Testis (tissue), 3 donors: Measurements from ENCODE around the gene AFF1. TPM values are rescaled to one million over a fixed set of nuclear protein-coding genes. Genes with fewer than 3 reads are reported as not detected.

Experiments
- DNase-seq: peaks from one replicate; pipeline ENCODE4 v3.0.0-alpha.2; 2019
- H3K27ac ChIP-seq, 2 donors: fragments of 200-600 bp; sonication (generic); one replicate each; pipeline ENCODE4 v1.5.1; 2019
- H3K27me3 ChIP-seq: fragments of 200-600 bp; sonication (generic); one replicate; pipeline ENCODE4 v1.5.1; 2019
- H3K36me3 ChIP-seq: fragments of 200-600 bp; sonication (generic); one replicate; pipeline ENCODE4 v1.5.1; 2017; ENCODE audit warnings: low read depth; ENCODE audit errors: missing control alignments
- H3K4me1 ChIP-seq: fragments of 200-600 bp; sonication (generic); one replicate; pipeline ENCODE4 v1.5.1; 2019
- H3K4me3 ChIP-seq, 2 donors: fragments of 200-600 bp; sonication (generic); one replicate each; pipeline ENCODE4 v1.5.1; 2017 to 2019
- H3K9me3 ChIP-seq: fragments of 200-600 bp; sonication (generic); one replicate; pipeline ENCODE4 v1.5.1; 2017
- CTCF ChIP-seq, 3 experiments: fragments of 450-650 bp in 2 of 3; fragments of 200-600 bp in 1 of 3; sonication (generic) in 1 of 3; IDR thresholded peaks; one replicate each; pipeline ENCODE4 v1.5.1; 2016 to 2019; ENCODE audit warnings: antibody characterized with exemption in 3 of 3, mild to moderate bottlenecking in 2 of 3, moderate library complexity in 1 of 3
- POLR2A ChIP-seq: fragments of 450-650 bp; IDR thresholded peaks from one replicate; pipeline ENCODE4 v1.6.1; 2017; ENCODE audit warnings: antibody characterized with exemption, mild to moderate bottlenecking, moderate library complexity
- WGBS, 2 donors: methylation state at CpG; one replicate each; pipeline ENCODE4 v1.1.5; 2018; 5-methylcytosine and 5-hydroxymethylcytosine counted together
- intact Hi-C: fragments of 100-400 bp; cut with DNase I; formaldehyde crosslinking; loops from one replicate; pipeline ENCODE4 v1.15.1; 2023; ENCODE audit warnings: low total_unique reads
- polyA plus RNA-seq: library from polyadenylated mRNA; stranded (reverse); fragments of 350-450 nt; fragmentation: Illumina TruSeq; extraction: RNeasy Lipid Tissue Mini Kit (QIAGEN cat#74804); gene quantifications from one replicate; pipeline ENCODE4 v1.2.3, GENCODE V29; 2014; ENCODE audit warnings: low read depth, low replicate concordance; ENCODE audit not compliant: insufficient read depth
- total RNA-seq, 2 donors: library from RNA; depleted of rRNA; stranded (reverse); fragments of >200 nt; gene quantifications; one replicate each; pipeline ENCODE4 v1.2.3, GENCODE V29; 2016

AFF1 gene
- total and polyA plus RNA-seq, 3 donors from 2014 or later, result 15.8 to 56.8 (median 53.6) TPM

- Histone ChIP-seq H3K4me1 (no peaks in the 10 kb centered on the region), H3K4me3 (peak overlapping the region; percentile 58 to 83), H3K9me3 (no peaks in the 10 kb centered on the region), H3K36me3 (no peaks in the 10 kb centered on the region), H3K27ac (peak overlapping the region; percentile 7 to 64), H3K27me3 (no peaks in the 10 kb centered on the region)
- WGBS, 2 donors, result 2 to 4% methylated on average over 11 to 13 of the region's 13 CpGs
- TF ChIP-seq POLR2A (no peak), CTCF (IDR thresholded peaks at IDR 0.05) (no peak)
- DNase-seq, result no peak
- intact Hi-C loops, result no loop called here
Measured at GRCh38 chr4:86892636-86892960, 42.2 kb upstream of the AFF1 start.

- intact Hi-C loops, result no loop called here
- TF ChIP-seq POLR2A, result no peak
- TF ChIP-seq CTCF (IDR thresholded peaks at IDR 0.05), result no peak
- no peak for DNase-seq
- H3K4me3 ChIP-seq, result no peak overlapping the region
- H3K36me3 ChIP-seq, result no peaks in the 10 kb centered on the region
- no peaks in the 10 kb centered on the region for H3K4me1 ChIP-seq
- no peaks in the 10 kb centered on the region for H3K9me3 ChIP-seq
- WGBS, 2 donors, result 71 to 83% methylated on average over 19 of the region's 19 CpGs
- no peaks in the 10 kb centered on the region for H3K27me3 ChIP-seq
- H3K27ac ChIP-seq, result no peak overlapping the region
Measured at GRCh38 chr4:86893136-86893535, 41.7 kb upstream of the AFF1 start.

GRCh38 chr4:86894455-86894854 is 40.4 kb upstream of the AFF1 start:
- Histone ChIP-seq H3K9me3 (no peaks in the 10 kb centered on the region), H3K36me3 (no peaks in the 10 kb centered on the region), H3K4me1 (no peaks in the 10 kb centered on the region), H3K4me3 (no peak overlapping the region), H3K27me3 (no peaks in the 10 kb centered on the region), H3K27ac (no peak overlapping the region)
- no peak for DNase-seq
- TF ChIP-seq POLR2A, result no peak
- no peak for TF ChIP-seq CTCF (IDR thresholded peaks at IDR 0.05)
- intact Hi-C loops, result no loop called here

GRCh38 chr4:86895692-86896488 is 38.9 kb upstream of the AFF1 start:
- intact Hi-C loops, result no loop called here

More at GRCh38 chr4:86895692-86896488, 38.9 kb upstream of the AFF1 start:
- 76 to 78% methylated on average over 6 of the region's 6 CpGs for WGBS, 2 donors
- no peaks in the 10 kb centered on the region for H3K27me3 ChIP-seq
- no peaks in the 10 kb centered on the region for H3K9me3 ChIP-seq
- no peaks in the 10 kb centered on the region for H3K4me1 ChIP-seq
- TF ChIP-seq CTCF (IDR thresholded peaks at IDR 0.05) (peak; percentile 53 to 71 (median 66)), POLR2A (no peak)
- H3K27ac ChIP-seq, result no peak overlapping the region
- peak; percentile 27 for DNase-seq
- no peaks in the 10 kb centered on the region for H3K36me3 ChIP-seq
- H3K4me3 ChIP-seq, result no peak overlapping the region
